WERI-Rb-1 (cell line): ENCODE data around the gene EHD4.

ENCODE experiments used
- DNase-seq: peaks from one replicate; pipeline ENCODE4 v3.0.0-alpha.2; 2020
- H3K27ac ChIP-seq: fragments of 250-450 bp; sonication (Bioruptor Pico); 2 replicates; pipeline ENCODE4 v1.5.1; 2020; ENCODE audit warnings: mild to moderate bottlenecking, moderate library complexity
- H3K27me3 ChIP-seq: fragments of 250-450 bp; sonication (Bioruptor Pico); 2 replicates; pipeline ENCODE4 v1.5.1; 2021; ENCODE audit warnings: mild to moderate bottlenecking, low read depth, moderate library complexity; ENCODE audit not compliant: insufficient read depth, severe bottlenecking
- H3K36me3 ChIP-seq: fragments of 250-450 bp; sonication (Bioruptor Pico); 2 replicates; pipeline ENCODE4 v1.5.1; 2020; ENCODE audit warnings: mild to moderate bottlenecking, moderate library complexity
- H3K4me3 ChIP-seq: 2 replicates; pipeline ENCODE4 v1.5.1; 2011; ENCODE audit warnings: low read depth, mild to moderate bottlenecking, control low read depth, low read length
- H3K9me3 ChIP-seq: fragments of 250-450 bp; sonication (Bioruptor Pico); 2 replicates; pipeline ENCODE4 v1.5.1; 2021; ENCODE audit warnings: mild to moderate bottlenecking, moderate library complexity; ENCODE audit not compliant: severe bottlenecking
- TF ChIP-seq, protein P1 (sequence below): IDR thresholded peaks from 2 replicates; pipeline ENCODE4 v1.5.1; 2011; ENCODE audit warnings: low read depth, mild to moderate bottlenecking, control low read depth, inconsistent platforms, low read length

EHD4 gene

GRCh38 chr15:41939986-41940385 lies 32.4 kb downstream of the EHD4 start:
- no peaks in the 10 kb centered on the region for H3K36me3 ChIP-seq
- TF ChIP-seq, protein P1, sequence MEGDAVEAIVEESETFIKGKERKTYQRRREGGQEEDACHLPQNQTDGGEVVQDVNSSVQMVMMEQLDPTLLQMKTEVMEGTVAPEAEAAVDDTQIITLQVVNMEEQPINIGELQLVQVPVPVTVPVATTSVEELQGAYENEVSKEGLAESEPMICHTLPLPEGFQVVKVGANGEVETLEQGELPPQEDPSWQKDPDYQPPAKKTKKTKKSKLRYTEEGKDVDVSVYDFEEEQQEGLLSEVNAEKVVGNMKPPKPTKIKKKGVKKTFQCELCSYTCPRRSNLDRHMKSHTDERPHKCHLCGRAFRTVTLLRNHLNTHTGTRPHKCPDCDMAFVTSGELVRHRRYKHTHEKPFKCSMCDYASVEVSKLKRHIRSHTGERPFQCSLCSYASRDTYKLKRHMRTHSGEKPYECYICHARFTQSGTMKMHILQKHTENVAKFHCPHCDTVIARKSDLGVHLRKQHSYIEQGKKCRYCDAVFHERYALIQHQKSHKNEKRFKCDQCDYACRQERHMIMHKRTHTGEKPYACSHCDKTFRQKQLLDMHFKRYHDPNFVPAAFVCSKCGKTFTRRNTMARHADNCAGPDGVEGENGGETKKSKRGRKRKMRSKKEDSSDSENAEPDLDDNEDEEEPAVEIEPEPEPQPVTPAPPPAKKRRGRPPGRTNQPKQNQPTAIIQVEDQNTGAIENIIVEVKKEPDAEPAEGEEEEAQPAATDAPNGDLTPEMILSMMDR: no peak
- no peaks in the 10 kb centered on the region for H3K27me3 ChIP-seq
- DNase-seq: no peak
- H3K4me3 ChIP-seq: no peak overlapping the region
- no peak overlapping the region for H3K27ac ChIP-seq
- no peaks in the 10 kb centered on the region for H3K9me3 ChIP-seq

DNA sequence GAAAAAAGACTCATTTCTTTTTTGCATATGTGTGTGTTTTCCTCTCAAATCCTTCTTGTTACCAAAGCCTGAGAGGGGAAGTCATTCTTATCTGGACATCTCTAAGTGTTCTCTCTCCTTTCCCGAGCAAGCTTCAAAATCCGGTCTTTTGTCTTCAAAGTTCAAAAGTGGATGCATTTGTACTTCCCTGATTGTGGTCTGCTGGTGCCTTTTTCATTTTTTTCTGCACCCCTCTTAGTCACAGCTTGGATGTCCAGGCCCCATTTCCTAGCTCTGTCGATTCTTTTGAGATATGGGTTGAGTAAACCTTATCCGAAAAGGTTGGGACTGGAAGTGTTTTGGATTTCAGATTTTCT lies 34.8 kb downstream of the EHD4 start:
- Histone ChIP-seq H3K4me3 (no peak overlapping the region), H3K9me3 (no peaks in the 10 kb centered on the region), H3K36me3 (no peaks in the 10 kb centered on the region), H3K27ac (no peak overlapping the region), H3K27me3 (no peaks in the 10 kb centered on the region)
- TF ChIP-seq, protein P1: no peak
- DNase-seq: no peak

DNA sequence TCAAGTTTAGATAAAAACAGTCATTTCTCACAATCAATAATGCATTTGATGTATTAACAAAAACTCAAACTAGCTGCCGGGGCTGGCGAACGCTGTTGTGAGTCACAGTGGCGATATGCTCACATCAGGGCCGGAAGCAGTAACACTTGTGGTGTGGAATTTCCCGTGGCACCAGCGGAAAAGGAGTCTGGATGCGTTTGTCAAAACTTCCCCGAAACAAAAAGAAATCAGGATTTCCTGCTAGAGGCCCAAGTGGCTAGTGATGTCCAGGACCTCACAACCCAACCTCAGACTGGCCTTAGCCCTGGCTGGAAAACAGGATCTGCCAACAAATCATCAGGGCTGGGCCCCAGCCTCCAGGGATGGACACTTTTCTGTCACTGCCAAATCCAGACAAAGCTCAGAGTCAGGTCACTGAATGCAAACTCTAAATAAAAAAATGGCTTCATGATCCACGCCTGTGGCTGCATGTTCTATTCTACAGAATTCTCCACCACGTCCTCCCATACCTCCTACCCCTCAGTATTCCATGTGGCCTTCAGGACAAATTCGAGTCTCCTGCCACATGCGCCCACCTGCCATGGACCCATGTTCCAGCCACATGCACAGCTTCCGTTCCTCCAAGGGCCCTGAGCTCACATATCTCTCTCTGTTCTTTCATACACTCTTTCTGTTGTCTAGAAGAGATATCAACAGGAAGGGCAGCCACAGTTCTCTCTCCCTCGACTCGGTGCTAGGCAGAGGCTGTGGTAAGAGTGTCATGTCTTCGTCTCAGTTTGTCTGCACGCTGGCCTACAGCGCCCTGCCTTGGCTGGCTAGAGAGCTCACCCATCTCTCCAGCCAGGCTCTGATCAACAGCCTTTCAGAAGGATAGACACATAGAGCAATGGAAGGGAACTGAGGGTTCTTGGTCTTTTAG lies 35.4 kb downstream of the EHD4 start:
- TF ChIP-seq, protein P1: no peak
- Histone ChIP-seq H3K27me3 (no peaks in the 10 kb centered on the region), H3K27ac (no peak overlapping the region), H3K36me3 (no peaks in the 10 kb centered on the region), H3K4me3 (no peak overlapping the region), H3K9me3 (no peaks in the 10 kb centered on the region)
- no peak for DNase-seq

GRCh38 chr15:41936155-41936554 lies 36.2 kb downstream of the EHD4 start:
- Histone ChIP-seq H3K9me3 (no peaks in the 10 kb centered on the region), H3K4me3 (no peak overlapping the region), H3K36me3 (no peaks in the 10 kb centered on the region), H3K27me3 (no peaks in the 10 kb centered on the region), H3K27ac (no peak overlapping the region)
- no peak for DNase-seq
- TF ChIP-seq, protein P1: no peak

- no peak for DNase-seq
- Histone ChIP-seq H3K9me3 (no peaks in the 10 kb centered on the region), H3K36me3 (no peaks in the 10 kb centered on the region), H3K27me3 (no peaks in the 10 kb centered on the region), H3K27ac (no peak overlapping the region), H3K4me3 (no peak overlapping the region)
- TF ChIP-seq, protein P1: no peak
These were observed 36.8 kb downstream of the EHD4 start for GRCh38 chr15:41935566-41936020.
